SK-N-SH treated with all-trans-retinoic acid at 6 μM for 48 hours (cell line): ENCODE data around the gene MIPEP.
"Not testable (repeated sequence)": the region's sequence is repeated elsewhere in the genome, so short reads cannot be mapped to it uniquely, and the experiment has no call there.

Source experiments
- ATAC-seq: fragments of 200-7000 bp; cut with Tn5 transposase; 3 replicates; pipeline ENCODE4 v1.9.1; 2020; ENCODE audit warnings: mild to moderate bottlenecking, moderate library complexity
- CREB5 ChIP-seq: fragments of 250-450 bp; sonication (Bioruptor Pico); IDR thresholded peaks from 2 replicates; pipeline ENCODE4 v1.5.1; 2020; ENCODE audit warnings: low read depth, mild to moderate bottlenecking, moderate library complexity
- CSDC2 ChIP-seq: fragments of 250-450 bp; sonication (Bioruptor Pico); IDR thresholded peaks from 2 replicates; pipeline ENCODE4 v1.5.0; 2020; ENCODE audit warnings: mild to moderate bottlenecking, moderate library complexity
- ESRRG ChIP-seq: fragments of 250-450 bp; sonication (Bioruptor Pico); IDR thresholded peaks from 2 replicates; pipeline ENCODE4 v1.6.1; 2021; ENCODE audit warnings: mild to moderate bottlenecking
- ISL1 ChIP-seq: fragments of 250-450 bp; sonication (Bioruptor Pico); IDR thresholded peaks from 2 replicates; pipeline ENCODE4 v2.1.2; 2022; ENCODE audit warnings: mild to moderate bottlenecking, moderate library complexity
- OSR1 ChIP-seq: fragments of 250-450 bp; sonication (Bioruptor Pico); IDR thresholded peaks from 2 replicates; pipeline ENCODE4 v1.8.0; 2022; ENCODE audit warnings: moderate library complexity, mild to moderate bottlenecking, inconsistent platforms
- POU6F1 ChIP-seq: fragments of 250-450 bp; sonication (Bioruptor Pico); IDR thresholded peaks from 2 replicates; pipeline ENCODE4 v1.8.0; 2021; ENCODE audit warnings: low read depth, mild to moderate bottlenecking, moderate library complexity, borderline replicate concordance
- RARB ChIP-seq: fragments of 250-450 bp; sonication (Bioruptor Pico); IDR thresholded peaks from 2 replicates; pipeline ENCODE4 v1.8.0; 2021; ENCODE audit warnings: mild to moderate bottlenecking, moderate library complexity
- SNAI2 ChIP-seq: fragments of 250-450 bp; sonication (Bioruptor Pico); IDR thresholded peaks from 2 replicates; pipeline ENCODE4 v1.5.0; 2020; ENCODE audit warnings: mild to moderate bottlenecking, moderate library complexity
- TCF4 ChIP-seq: fragments of 250-450 bp; sonication (Bioruptor Pico); IDR thresholded peaks from 2 replicates; pipeline ENCODE4 v1.8.0; 2021; ENCODE audit warnings: mild to moderate bottlenecking, moderate library complexity, borderline replicate concordance
- TOX ChIP-seq: fragments of 250-450 bp; sonication (Bioruptor Pico); IDR thresholded peaks from 2 replicates; pipeline ENCODE4 v1.8.0; 2021; ENCODE audit warnings: mild to moderate bottlenecking, moderate library complexity, borderline replicate concordance
- TSHZ2 ChIP-seq: fragments of 250-450 bp; sonication (Bioruptor Pico); IDR thresholded peaks from 2 replicates; pipeline ENCODE4 v1.5.0; 2020; ENCODE audit warnings: mild to moderate bottlenecking, moderate library complexity
- ZFP3 ChIP-seq: fragments of 250-450 bp; sonication (Bioruptor Pico); IDR thresholded peaks from 2 replicates; pipeline ENCODE4 v1.5.0; 2020; ENCODE audit warnings: mild to moderate bottlenecking, moderate library complexity
- ZNF565 ChIP-seq: fragments of 450-650 bp; formaldehyde crosslinking; conservative IDR thresholded peaks from 2 replicates; pipeline ENCODE4 v1.5.0; 2020; ENCODE audit warnings: low read depth, mild to moderate bottlenecking, moderate library complexity
- ZNF70 ChIP-seq: fragments of 450-650 bp; formaldehyde crosslinking; IDR thresholded peaks from 2 replicates; pipeline ENCODE4 v1.5.0; 2020; ENCODE audit warnings: mild to moderate bottlenecking, moderate library complexity
- ZNF8 ChIP-seq: fragments of 450-650 bp; formaldehyde crosslinking; IDR thresholded peaks from 2 replicates; pipeline ENCODE4 v1.5.0; 2020; ENCODE audit warnings: mild to moderate bottlenecking, moderate library complexity

MIPEP gene

GRCh38 chr13:23899555-23899954, 10.4 kb upstream of the MIPEP start:
- TF ChIP-seq ZNF8 (CRISPR knock-in tag), result no peak
- TF ChIP-seq ZFP3 (CRISPR knock-in tag), result no peak
- TF ChIP-seq ZNF70, result no peak
- no peak for TF ChIP-seq OSR1
- TF ChIP-seq TSHZ2 (CRISPR knock-in tag), result no peak
- TF ChIP-seq SNAI2, result no peak
- no peak for TF ChIP-seq ISL1 (CRISPR knock-in tag)
- no peak for TF ChIP-seq RARB
- no peak for TF ChIP-seq CREB5 (CRISPR knock-in tag)
- TF ChIP-seq ESRRG (CRISPR knock-in tag), result no peak
- TF ChIP-seq, all 23 proteins: peak for 0
- peak; percentile 73 for ATAC-seq

- ATAC-seq, result no peak
- TF ChIP-seq SNAI2 (no peak), TOX (CRISPR knock-in tag) (no peak), TCF4 (CRISPR knock-in tag) (no peak)
Observed at GRCh38 chr13:23898101-23898500, 8.9 kb upstream of the MIPEP start.

- not testable (repeated sequence) for ATAC-seq
Observed at GRCh38 chr13:23897452-23897919, 8.3 kb upstream of the MIPEP start, which contains the start of gene C1QTNF9B. C1QTNF9B (minus strand) TSS chr13:23897502.

GRCh38 chr13:23894746-23895145, 5.5 kb upstream of the MIPEP start:
- not testable (repeated sequence) for ATAC-seq

GRCh38 chr13:23893791-23894190, 4.6 kb upstream of the MIPEP start:
- ATAC-seq, result not testable (repeated sequence)

- ATAC-seq, result peak; percentile 59
Observed at GRCh38 chr13:23889615-23890607, 711 bp upstream of the MIPEP start.

GRCh38 chr13:23884361-23884760, 4.8 kb downstream of the MIPEP start:
- not testable (repeated sequence) for ATAC-seq

More at GRCh38 chr13:23889615-23890607, 711 bp upstream of the MIPEP start:
- TF ChIP-seq ZFP3 (CRISPR knock-in tag) (no peak), ZNF565 (CRISPR knock-in tag) (no peak), ISL1 (CRISPR knock-in tag) (no peak), CSDC2 (CRISPR knock-in tag) (no peak), POU6F1 (CRISPR knock-in tag) (no peak), CREB5 (CRISPR knock-in tag) (no peak), ZNF70 (no peak)
